Nephron (organoid): Measurements from ENCODE around the gene PLXNA1.
A peak's percentile ranks its signal among the peaks of the same experiment; 100 is the strongest.

Experiments used
- H3K27ac Mint-ChIP-seq, 3 experiments: 2 replicates each; pipeline ENCODE4 v1.8.0; 2020; ENCODE audit warnings: mixed read lengths in 3 of 3, mild to moderate bottlenecking in 2 of 3, moderate library complexity in 1 of 3
- H3K27me3 Mint-ChIP-seq: 2 replicates; pipeline ENCODE4 v1.8.0; 2021; ENCODE audit warnings: low read depth, mild to moderate bottlenecking, moderate library complexity, mixed read lengths
- H3K36me3 Mint-ChIP-seq: 2 replicates; pipeline ENCODE4 v1.8.0; 2020; ENCODE audit warnings: low read depth, mixed read lengths
- H3K4me1 Mint-ChIP-seq: 2 replicates; pipeline ENCODE4 v1.8.0; 2020; ENCODE audit warnings: mixed read lengths
- H3K4me3 Mint-ChIP-seq, 3 experiments: 2 replicates each; pipeline ENCODE4 v1.8.0; 2020; ENCODE audit warnings: mild to moderate bottlenecking in 3 of 3, mixed read lengths in 3 of 3, moderate library complexity in 2 of 3
- H3K9me3 Mint-ChIP-seq: 2 replicates; pipeline ENCODE4 v1.8.0; 2020; ENCODE audit warnings: mixed read lengths
- TF ChIP-seq, protein P1 (sequence below), 3 experiments: fragments of 200-600 bp; sonication (generic); IDR thresholded peaks; one replicate each; pipeline ENCODE4 v1.5.0; 2021; ENCODE audit warnings: antibody characterized with exemption in 3 of 3; ENCODE audit not compliant: unreplicated experiment in 3 of 3

Gene PLXNA1

DNA sequence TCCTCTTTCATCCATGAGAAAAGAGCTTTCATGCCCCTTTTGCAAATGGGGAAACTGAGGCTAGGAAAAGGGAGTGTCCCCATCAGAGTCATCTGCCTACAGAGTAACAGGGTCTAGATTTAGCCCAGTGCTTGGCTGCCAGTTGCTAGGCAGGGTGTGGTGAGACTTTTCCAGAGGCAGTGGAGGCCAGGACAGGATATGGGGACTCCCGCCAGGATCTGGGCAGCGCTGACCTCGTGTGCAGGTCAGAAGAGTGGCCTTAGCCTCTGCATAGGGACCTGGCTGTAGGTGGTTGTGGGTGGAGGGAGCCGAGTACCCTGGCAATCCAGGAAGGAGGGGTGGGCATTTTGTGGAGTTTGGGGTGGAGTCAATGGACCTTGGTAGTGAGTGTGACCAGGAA is 4.2 kb downstream of the PLXNA1 start:
- H3K27me3 Mint-ChIP-seq: peaks cover 4% of the 10 kb centered on the region
- H3K4me1 Mint-ChIP-seq: peaks cover 17% of the 10 kb centered on the region
- no peak overlapping the region for H3K4me3 Mint-ChIP-seq
- H3K36me3 Mint-ChIP-seq: peaks cover 3% of the 10 kb centered on the region
- no peak overlapping the region for H3K27ac Mint-ChIP-seq
- no peaks in the 10 kb centered on the region for H3K9me3 Mint-ChIP-seq
- TF ChIP-seq, protein P1, sequence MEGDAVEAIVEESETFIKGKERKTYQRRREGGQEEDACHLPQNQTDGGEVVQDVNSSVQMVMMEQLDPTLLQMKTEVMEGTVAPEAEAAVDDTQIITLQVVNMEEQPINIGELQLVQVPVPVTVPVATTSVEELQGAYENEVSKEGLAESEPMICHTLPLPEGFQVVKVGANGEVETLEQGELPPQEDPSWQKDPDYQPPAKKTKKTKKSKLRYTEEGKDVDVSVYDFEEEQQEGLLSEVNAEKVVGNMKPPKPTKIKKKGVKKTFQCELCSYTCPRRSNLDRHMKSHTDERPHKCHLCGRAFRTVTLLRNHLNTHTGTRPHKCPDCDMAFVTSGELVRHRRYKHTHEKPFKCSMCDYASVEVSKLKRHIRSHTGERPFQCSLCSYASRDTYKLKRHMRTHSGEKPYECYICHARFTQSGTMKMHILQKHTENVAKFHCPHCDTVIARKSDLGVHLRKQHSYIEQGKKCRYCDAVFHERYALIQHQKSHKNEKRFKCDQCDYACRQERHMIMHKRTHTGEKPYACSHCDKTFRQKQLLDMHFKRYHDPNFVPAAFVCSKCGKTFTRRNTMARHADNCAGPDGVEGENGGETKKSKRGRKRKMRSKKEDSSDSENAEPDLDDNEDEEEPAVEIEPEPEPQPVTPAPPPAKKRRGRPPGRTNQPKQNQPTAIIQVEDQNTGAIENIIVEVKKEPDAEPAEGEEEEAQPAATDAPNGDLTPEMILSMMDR (IDR thresholded peaks at IDR 0.05; ENCODE audit: unreplicated experiment in 3 of 3): no peak

DNA sequence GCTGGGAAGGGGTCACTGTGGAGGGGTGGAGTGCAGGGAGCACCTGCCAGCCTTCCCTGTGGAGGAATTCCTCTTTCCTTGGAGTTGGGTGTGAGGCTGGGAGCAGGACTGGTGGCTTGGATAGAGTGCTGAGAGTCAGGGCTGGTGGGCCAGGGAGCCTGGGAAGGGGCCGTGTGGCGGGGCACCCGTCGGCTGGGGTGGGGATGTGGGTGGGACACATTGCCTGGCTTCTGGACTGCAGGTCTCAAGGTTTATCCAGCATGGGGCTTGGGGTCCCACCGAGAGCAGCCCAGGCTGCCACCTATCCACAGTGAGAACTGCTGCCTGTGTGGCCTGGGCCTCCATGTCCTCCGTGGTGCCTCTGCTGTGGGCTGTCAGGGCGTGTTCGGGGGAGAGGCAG is 4.7 kb downstream of the PLXNA1 start:
- no peaks in the 10 kb centered on the region for H3K27me3 Mint-ChIP-seq
- peak overlapping the region in 1 of 3 experiments; percentile 40 for H3K4me3 Mint-ChIP-seq
- TF ChIP-seq, protein P1 (IDR thresholded peaks at IDR 0.05; ENCODE audit: unreplicated experiment in 3 of 3): no peak
- H3K4me1 Mint-ChIP-seq: peaks cover 17% of the 10 kb centered on the region
- H3K36me3 Mint-ChIP-seq: peaks cover 3% of the 10 kb centered on the region
- no peak overlapping the region for H3K27ac Mint-ChIP-seq
- no peaks in the 10 kb centered on the region for H3K9me3 Mint-ChIP-seq

DNA sequence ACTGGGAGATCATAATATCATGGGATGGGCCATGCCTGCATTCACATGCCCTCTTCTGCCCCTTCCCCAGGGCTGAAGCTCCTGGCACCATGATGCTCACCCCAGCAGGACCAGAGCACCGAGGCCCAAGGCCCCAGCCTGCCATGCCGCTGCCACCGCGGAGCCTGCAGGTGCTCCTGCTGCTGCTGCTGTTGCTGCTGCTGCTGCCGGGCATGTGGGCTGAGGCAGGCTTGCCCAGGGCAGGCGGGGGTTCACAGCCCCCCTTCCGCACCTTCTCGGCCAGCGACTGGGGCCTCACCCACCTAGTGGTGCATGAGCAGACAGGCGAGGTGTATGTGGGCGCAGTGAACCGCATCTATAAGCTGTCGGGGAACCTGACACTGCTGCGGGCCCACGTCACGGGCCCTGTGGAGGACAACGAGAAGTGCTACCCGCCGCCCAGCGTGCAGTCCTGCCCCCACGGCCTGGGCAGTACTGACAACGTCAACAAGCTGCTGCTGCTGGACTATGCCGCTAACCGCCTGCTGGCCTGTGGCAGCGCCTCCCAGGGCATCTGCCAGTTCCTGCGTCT is 5.6 kb downstream of the PLXNA1 start:
- H3K4me1 Mint-ChIP-seq: peaks cover 17% of the 10 kb centered on the region
- no peak overlapping the region for H3K27ac Mint-ChIP-seq
- H3K27me3 Mint-ChIP-seq: no peaks in the 10 kb centered on the region
- TF ChIP-seq, protein P1 (IDR thresholded peaks at IDR 0.05; ENCODE audit: unreplicated experiment in 3 of 3): no peak
- no peak overlapping the region for H3K4me3 Mint-ChIP-seq
- H3K9me3 Mint-ChIP-seq: no peaks in the 10 kb centered on the region
- H3K36me3 Mint-ChIP-seq: peaks cover 3% of the 10 kb centered on the region

DNA sequence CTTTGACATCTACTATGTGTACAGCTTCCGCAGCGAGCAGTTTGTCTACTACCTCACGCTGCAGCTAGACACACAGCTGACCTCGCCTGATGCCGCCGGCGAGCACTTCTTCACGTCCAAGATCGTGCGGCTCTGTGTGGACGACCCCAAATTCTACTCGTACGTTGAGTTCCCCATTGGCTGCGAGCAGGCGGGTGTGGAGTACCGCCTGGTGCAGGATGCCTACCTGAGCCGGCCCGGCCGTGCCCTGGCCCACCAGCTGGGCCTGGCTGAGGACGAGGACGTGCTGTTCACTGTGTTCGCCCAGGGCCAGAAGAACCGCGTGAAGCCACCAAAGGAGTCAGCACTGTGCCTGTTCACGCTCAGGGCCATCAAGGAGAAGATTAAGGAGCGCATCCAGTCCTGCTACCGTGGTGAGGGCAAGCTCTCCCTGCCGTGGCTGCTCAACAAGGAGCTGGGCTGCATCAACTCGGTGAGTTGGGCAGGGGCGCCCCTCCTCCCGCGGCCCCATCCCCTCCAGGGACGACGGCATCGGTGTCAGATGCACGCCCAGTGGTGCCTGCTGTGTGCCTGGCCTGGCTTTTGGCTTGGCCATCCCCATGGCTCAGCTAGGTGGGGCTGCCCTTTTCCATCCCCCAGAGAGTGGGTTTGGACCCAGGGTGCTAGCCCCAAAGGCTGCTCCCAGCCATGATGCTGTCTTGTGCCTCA is 6.6 kb downstream of the PLXNA1 start:
- H3K4me3 Mint-ChIP-seq: no peak overlapping the region
- H3K36me3 Mint-ChIP-seq: peaks cover 7% of the 10 kb centered on the region
- H3K9me3 Mint-ChIP-seq: no peaks in the 10 kb centered on the region
- H3K27ac Mint-ChIP-seq: no peak overlapping the region
- H3K4me1 Mint-ChIP-seq: peaks cover 24% of the 10 kb centered on the region
- H3K27me3 Mint-ChIP-seq: no peaks in the 10 kb centered on the region
- TF ChIP-seq, protein P1 (IDR thresholded peaks at IDR 0.05; ENCODE audit: unreplicated experiment in 3 of 3): no peak

DNA sequence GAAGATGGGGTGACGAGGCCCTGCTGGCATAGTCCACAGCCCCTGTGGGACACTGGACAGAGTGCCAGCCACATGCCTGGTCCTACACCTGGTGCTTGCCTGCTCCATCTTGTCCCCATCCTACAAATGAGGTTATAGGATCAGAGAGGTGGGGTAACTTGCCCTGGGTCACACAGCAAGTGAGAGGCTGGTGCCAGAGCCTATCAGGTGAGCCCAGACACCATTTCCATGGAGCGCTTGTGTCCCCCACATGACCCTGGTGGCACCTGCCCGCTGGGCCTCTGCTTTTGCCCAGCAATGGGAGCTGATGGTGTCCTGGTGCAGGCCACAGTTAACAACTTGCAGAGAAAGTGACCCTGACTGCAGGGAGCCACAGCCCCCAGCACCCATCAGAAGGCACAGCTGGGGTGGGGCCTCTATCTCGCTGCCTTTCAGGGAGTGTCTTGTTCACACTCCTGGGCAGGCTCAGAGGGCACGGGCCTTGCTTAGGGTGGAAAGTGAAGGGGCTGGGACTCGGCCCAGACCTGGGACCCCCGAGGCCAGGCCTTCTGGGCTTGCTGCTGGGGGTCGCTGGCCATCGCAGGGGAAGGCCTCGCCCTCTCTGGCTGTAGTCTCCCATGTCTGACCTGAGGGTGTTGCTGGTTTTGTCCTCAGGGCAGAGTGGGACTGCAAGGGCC is 7.2 kb downstream of the PLXNA1 start:
- Mint-ChIP-seq H3K4me1 (peaks cover 24% of the 10 kb centered on the region), H3K4me3 (no peak overlapping the region), H3K9me3 (no peaks in the 10 kb centered on the region), H3K27me3 (no peaks in the 10 kb centered on the region), H3K36me3 (peaks cover 7% of the 10 kb centered on the region), H3K27ac (no peak overlapping the region)
- TF ChIP-seq, protein P1 (IDR thresholded peaks at IDR 0.05; ENCODE audit: unreplicated experiment in 3 of 3): no peak
